IPS-20b (cell line): Measurements from ENCODE around the gene HPCAL1.

ENCODE experiments used
- H3K27ac ChIP-seq: one replicate; pipeline ENCODE4 v1.5.1; 2013; ENCODE audit warnings: low read length
- H3K27me3 ChIP-seq: 2 replicates; pipeline ENCODE4 v1.6.1; 2013; ENCODE audit warnings: mild to moderate bottlenecking, low read length, inconsistent platforms; ENCODE audit not compliant: insufficient read depth
- H3K36me3 ChIP-seq: 2 replicates; pipeline ENCODE4 v1.6.1; 2013; ENCODE audit warnings: low read depth, mild to moderate bottlenecking, inconsistent platforms, low read length, moderate library complexity; ENCODE audit not compliant: insufficient read depth
- H3K4me1 ChIP-seq: 2 replicates; pipeline ENCODE4 v1.6.1; 2013; ENCODE audit warnings: mild to moderate bottlenecking, control low read depth, inconsistent platforms, low read length, moderate library complexity; ENCODE audit not compliant: insufficient read depth
- H3K4me3 ChIP-seq: 2 replicates; pipeline ENCODE4 v1.5.1; 2013; ENCODE audit warnings: mild to moderate bottlenecking, low read length, inconsistent platforms
- H3K9ac ChIP-seq: 2 replicates; pipeline ENCODE4 v1.6.1; 2013; ENCODE audit warnings: low read depth, mild to moderate bottlenecking, inconsistent platforms, low read length, moderate library complexity
- H3K9me3 ChIP-seq: 2 replicates; pipeline ENCODE4 v1.6.1; 2013; ENCODE audit warnings: mild to moderate bottlenecking, low read depth, low read length, inconsistent platforms; ENCODE audit not compliant: insufficient read depth

Gene HPCAL1

DNA sequence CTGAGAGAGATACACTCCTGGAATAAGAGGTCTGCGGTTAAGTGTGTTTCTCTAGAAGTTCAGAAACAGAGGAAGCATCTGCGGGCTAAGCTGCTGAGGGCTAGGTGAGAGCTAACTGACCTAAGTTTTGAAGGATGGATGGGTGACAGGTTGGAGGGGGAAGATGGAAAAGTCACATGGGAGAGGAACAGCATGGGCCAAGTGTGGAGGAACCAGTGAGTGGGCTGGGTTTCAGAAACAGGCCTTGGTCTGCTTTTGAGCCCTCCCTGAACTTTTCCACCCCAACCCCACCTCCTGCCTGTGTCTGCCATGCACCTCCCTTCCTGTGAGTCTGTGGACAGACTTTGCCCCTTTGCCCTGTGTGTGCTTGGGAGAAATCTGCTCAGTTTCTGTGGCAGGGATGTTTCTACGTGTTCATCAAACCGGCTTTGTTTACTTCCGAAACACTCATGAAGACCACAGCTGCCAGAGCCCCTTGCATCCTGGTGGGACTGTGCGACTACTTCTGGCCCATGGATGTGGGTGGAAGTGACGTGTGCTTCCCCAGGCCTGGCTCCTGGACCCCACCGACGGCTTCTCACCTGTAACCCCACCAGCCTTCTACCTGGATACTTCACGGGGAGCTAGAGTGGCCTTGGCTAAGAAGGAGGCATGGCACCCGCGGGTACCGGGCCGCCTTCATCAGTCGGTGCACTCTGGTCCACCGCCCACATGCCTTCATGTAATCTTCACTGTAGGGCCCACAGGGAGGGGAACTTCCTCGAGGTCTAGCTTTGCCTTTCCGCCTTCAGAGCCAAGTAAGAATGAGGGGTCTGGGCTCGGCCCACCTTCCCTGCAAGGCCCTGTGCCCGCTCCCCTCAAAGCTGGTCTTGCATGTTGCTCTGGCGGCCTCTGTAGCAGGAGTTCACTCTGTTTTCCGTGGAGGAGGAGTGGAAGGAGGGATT lies 1.4 kb upstream of the HPCAL1 start:
- H3K27ac ChIP-seq, result no peak overlapping the region
- no peak overlapping the region; the same call in 1 of the 2 replicates for H3K9ac ChIP-seq
- peaks cover 38% of the 10 kb centered on the region for H3K27me3 ChIP-seq
- H3K4me1 ChIP-seq, result peaks cover 12% of the 10 kb centered on the region
- peak overlapping the region; percentile 56; the same call in 1 of the 2 replicates for H3K4me3 ChIP-seq
- no peaks in the 10 kb centered on the region for H3K9me3 ChIP-seq
- H3K36me3 ChIP-seq, result no peaks in the 10 kb centered on the region

DNA sequence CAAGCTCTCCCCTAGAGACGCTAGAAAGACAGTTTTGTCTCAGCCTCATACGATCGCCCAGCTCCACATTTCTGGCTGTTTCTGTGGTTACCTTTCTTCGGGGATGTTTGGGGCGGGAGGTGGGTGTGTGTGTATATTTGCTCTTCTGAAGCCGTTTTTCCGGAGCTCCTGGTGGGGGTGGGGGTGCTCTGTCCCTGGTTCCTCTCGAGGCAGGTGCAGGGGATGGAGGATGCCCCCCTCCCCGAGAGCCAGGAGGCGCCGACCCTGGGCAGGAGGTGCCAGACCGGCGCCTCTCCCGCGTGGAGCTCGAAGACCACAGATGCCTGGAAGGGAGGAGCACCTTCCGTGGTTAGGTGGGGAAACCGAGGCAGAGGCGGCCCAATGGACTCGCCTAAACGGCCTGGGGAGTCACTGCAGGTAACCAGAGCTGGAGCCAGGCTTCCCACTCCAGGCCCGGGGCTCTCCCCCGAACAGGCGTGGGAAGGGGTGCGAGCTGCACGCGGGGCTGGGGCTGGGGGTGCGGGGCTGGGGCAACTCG lies 694 bp upstream of the HPCAL1 start:
- Histone ChIP-seq H3K9ac (no peak overlapping the region; the same call in 1 of the 2 replicates), H3K27ac (no peak overlapping the region), H3K9me3 (no peaks in the 10 kb centered on the region), H3K4me3 (peak overlapping the region; percentile 56; the same call in 1 of the 2 replicates), H3K27me3 (peaks cover 45% of the 10 kb centered on the region), H3K36me3 (no peaks in the 10 kb centered on the region), H3K4me1 (peaks cover 12% of the 10 kb centered on the region)

DNA sequence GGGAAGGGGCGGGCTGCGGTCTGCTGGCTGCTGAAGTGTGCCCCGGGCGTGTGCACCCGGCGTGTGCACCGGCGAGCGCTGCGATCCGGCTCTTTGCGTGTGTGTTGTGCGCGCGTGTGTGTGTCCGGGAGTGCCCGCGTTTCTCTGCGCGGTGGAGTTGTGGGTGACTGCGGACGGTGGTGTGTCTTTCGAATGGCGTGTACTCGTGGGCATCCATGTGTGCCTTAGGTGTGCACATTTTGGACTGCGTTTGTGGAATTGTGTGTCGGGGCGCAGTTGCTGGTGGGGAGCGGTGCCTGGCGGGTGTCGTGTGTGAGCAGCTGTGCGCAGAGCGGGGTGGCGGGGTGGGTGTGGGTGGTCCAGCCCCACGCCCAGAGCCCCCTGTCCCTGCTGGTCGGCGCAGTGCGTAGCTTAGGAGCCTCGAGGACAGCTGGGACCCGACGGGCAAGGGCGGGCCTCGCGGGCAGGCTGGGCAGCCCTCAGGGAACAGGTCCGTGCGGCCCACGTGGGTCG lies 533 bp downstream of the HPCAL1 start:
- peaks cover 5% of the 10 kb centered on the region for H3K4me1 ChIP-seq
- H3K36me3 ChIP-seq, result no peaks in the 10 kb centered on the region
- H3K27me3 ChIP-seq, result peaks cover 55% of the 10 kb centered on the region
- no peaks in the 10 kb centered on the region for H3K9me3 ChIP-seq
- no peak overlapping the region for H3K27ac ChIP-seq
- peak overlapping the region; percentile 70 for H3K4me3 ChIP-seq
- peak overlapping the region; percentile 53; the same call in 1 of the 2 replicates for H3K9ac ChIP-seq

GRCh38 chr2:10303694-10304378 lies 1.1 kb downstream of the HPCAL1 start:
- Histone ChIP-seq H3K4me3 (peak overlapping the region; percentile 70), H3K27me3 (peaks cover 55% of the 10 kb centered on the region), H3K9ac (no peak overlapping the region; the same call in 1 of the 2 replicates), H3K36me3 (no peaks in the 10 kb centered on the region), H3K4me1 (peaks cover 4% of the 10 kb centered on the region; the same call in 1 of the 2 replicates), H3K9me3 (no peaks in the 10 kb centered on the region), H3K27ac (no peak overlapping the region)

DNA sequence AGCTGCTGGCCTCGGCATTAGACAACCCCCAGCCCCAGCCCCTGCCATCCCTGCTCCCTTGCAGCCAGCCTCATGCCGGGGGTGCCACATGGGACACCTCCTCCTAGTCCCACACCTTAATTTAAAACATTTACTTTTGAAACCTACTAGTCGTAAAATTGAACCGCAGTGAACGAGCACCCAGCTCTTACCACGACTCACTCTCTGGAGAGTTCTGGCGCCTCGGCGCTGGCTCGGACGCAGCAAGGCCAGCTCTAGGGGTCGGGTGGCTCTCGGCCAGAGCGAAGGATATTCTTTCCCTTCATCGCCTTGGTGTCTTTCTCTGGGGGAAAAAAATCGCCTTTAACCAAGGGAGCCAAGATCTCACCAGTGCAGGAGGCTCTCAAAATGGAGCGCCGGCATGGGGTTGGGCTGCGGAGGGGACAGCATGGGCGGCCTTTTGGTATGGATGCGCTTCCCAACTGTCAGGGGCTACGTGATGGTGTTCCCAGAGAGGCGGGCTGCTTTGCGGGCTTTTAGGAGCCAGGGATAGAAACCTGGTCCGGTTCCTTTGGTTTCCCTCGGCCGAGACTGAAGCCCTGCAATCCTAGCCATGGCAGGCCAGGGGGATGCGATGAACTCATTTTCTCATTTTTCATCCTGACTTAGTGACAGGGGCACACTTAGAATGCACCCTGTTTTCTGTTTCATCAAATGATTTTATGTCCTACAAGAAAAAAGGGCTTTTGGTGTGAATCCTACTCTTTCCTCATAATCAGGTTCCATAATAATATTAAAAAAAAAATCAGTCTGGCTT lies 2.0 kb downstream of the HPCAL1 start:
- Histone ChIP-seq H3K36me3 (no peaks in the 10 kb centered on the region), H3K9me3 (no peaks in the 10 kb centered on the region), H3K27ac (no peak overlapping the region), H3K27me3 (peaks cover 55% of the 10 kb centered on the region), H3K4me1 (peaks cover 4% of the 10 kb centered on the region; the same call in 1 of the 2 replicates), H3K9ac (no peak overlapping the region; the same call in 1 of the 2 replicates), H3K4me3 (peak overlapping the region; percentile 70)

- Histone ChIP-seq H3K9ac (no peak overlapping the region), H3K4me3 (no peak overlapping the region), H3K9me3 (no peaks in the 10 kb centered on the region), H3K27me3 (peaks cover 55% of the 10 kb centered on the region), H3K36me3 (no peaks in the 10 kb centered on the region), H3K4me1 (peaks cover 4% of the 10 kb centered on the region; the same call in 1 of the 2 replicates), H3K27ac (no peak overlapping the region)
These were observed 2.5 kb downstream of the HPCAL1 start for GRCh38 chr2:10305254-10305635.

- no peak overlapping the region for H3K9ac ChIP-seq
- no peak overlapping the region for H3K4me3 ChIP-seq
- no peak overlapping the region for H3K27ac ChIP-seq
- peaks cover 4% of the 10 kb centered on the region; the same call in 1 of the 2 replicates for H3K4me1 ChIP-seq
- H3K36me3 ChIP-seq, result no peaks in the 10 kb centered on the region
- H3K9me3 ChIP-seq, result no peaks in the 10 kb centered on the region
- H3K27me3 ChIP-seq, result peaks cover 55% of the 10 kb centered on the region
These were observed 3.0 kb downstream of the HPCAL1 start for GRCh38 chr2:10305715-10306114.

DNA sequence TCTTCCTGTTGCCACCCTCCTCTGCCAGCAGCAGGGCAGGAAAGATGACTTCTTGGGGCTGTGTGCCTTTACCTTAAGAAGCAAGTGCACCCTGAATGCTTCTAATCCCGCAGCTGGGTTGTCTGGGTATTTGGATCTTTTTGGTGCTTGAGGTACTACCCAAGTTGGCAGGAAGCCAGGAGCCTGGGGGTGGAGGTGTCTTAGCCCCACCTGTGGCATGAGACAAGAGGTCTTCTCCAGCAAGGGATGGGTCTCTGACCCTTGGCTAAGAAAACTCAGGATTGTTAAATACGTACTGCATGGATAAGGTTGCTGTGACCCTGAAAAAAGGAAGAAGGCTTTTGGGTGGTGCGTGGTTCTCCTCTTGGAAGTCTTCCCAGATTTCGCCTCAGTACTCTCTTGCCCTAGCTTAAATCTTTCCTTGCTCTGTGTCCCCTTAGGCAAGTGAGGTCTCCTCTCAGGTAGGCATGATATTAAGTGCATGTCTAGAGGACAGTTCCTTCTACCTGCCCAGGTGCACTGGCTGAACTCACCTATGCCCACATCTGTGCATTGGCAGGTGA lies 4.3 kb downstream of the HPCAL1 start:
- Histone ChIP-seq H3K27me3 (peaks cover 52% of the 10 kb centered on the region), H3K9ac (no peak overlapping the region), H3K27ac (no peak overlapping the region), H3K4me3 (no peak overlapping the region), H3K9me3 (no peaks in the 10 kb centered on the region), H3K36me3 (no peaks in the 10 kb centered on the region), H3K4me1 (no peaks in the 10 kb centered on the region; the same call in 1 of the 2 replicates)

DNA sequence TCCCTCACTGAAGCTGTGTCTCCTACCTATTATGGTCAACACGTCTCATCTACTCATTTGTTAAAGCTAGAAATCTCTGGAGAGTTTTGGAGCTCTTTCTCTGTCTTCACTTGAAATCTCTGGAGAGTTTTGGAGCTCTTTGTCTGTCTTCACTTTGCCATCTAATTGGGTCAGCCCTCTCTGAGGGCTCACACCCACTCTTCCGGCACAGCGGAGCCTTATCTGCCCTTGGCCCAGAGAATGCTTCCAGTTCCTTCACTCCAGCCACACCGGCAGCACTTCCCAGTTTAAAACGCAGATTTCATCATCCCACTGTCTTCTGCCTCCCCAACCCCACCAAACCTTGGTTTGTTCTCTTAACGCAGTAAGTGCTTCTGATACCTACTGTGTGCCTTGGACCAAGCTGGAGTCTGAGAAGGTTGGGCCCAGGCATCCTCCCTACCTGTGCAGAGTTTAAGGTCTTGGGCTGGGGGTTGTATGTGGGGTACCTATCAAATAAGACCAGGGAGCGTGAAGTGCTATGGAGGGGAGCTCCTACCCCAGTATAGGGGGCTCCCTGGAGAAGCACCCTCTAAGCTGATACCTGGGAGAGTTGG lies 5.0 kb downstream of the HPCAL1 start:
- H3K27ac ChIP-seq, result no peak overlapping the region
- H3K4me3 ChIP-seq, result no peak overlapping the region

DNA sequence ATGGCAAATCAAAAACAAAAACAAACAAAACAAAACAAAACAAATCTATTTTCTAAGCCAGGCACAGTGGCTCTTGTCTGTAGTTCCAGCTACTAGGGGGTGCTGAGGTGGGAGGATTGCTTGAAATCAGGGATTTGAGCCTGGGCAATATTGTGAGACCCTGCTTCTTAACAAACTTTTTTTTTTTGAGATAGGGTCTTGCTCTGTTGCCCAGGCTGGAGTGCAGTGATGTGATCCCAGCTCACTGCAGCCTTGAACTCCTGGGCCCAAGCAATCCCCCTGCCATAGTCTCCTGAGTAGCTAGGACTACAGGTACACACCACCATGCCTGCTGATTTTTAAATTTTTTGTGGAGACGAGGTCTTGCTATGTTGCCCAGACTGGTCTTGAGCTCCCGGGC lies 6.2 kb downstream of the HPCAL1 start:
- H3K36me3 ChIP-seq, result no peaks in the 10 kb centered on the region
- no peak overlapping the region for H3K4me3 ChIP-seq
- H3K27ac ChIP-seq, result no peak overlapping the region
- H3K9ac ChIP-seq, result no peak overlapping the region
- H3K27me3 ChIP-seq, result peaks cover 41% of the 10 kb centered on the region
- H3K9me3 ChIP-seq, result no peaks in the 10 kb centered on the region
- H3K4me1 ChIP-seq, result no peaks in the 10 kb centered on the region

More for the DNA sequence above, 5.0 kb downstream of the HPCAL1 start:
- no peaks in the 10 kb centered on the region for H3K36me3 ChIP-seq
- no peak overlapping the region for H3K9ac ChIP-seq
- H3K27me3 ChIP-seq, result peaks cover 52% of the 10 kb centered on the region
- H3K9me3 ChIP-seq, result no peaks in the 10 kb centered on the region
- no peaks in the 10 kb centered on the region; the same call in 1 of the 2 replicates for H3K4me1 ChIP-seq
